HG03354 (cell line): ENCODE measurements around the gene CCDC91.
"Not testable (repeated sequence)": the region's sequence is repeated elsewhere in the genome, so short reads cannot be mapped to it uniquely, and the experiment has no call there.

Experiments
- ATAC-seq: cut with Tn5 transposase; IDR thresholded peaks from one replicate; pipeline ENCODE4 v1.9.1; 2021; ENCODE audit warnings: mild to moderate bottlenecking; ENCODE audit not compliant: unreplicated experiment, poor library complexity, severe bottlenecking

The CCDC91 gene

GRCh38 chr12:28421374-28421773, 231.1 kb downstream of the CCDC91 start:
- no peak for ATAC-seq

- peak; percentile 8 for ATAC-seq
These were observed 234.7 kb downstream of the CCDC91 start for GRCh38 chr12:28424965-28425364.

DNA sequence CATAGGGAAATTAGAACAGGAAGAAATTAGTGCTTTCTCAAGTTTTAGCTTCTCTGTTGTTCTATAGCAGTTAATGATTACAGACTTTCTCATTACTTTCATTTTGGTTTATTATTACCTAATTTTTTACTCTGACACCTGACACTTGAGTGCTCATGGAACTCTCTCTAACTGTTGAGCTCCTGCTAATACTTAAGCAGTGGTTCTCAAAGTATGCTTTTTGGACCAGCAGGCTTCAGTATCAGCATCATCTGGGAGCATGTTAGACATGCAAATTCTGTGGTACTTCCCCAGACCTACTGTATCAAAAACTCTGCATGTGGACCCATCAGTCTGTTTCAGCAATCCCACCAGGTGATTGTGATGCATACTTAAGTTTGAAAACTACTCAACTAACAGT, 235.3 kb downstream of the CCDC91 start:
- ATAC-seq, result peak; percentile 88

DNA sequence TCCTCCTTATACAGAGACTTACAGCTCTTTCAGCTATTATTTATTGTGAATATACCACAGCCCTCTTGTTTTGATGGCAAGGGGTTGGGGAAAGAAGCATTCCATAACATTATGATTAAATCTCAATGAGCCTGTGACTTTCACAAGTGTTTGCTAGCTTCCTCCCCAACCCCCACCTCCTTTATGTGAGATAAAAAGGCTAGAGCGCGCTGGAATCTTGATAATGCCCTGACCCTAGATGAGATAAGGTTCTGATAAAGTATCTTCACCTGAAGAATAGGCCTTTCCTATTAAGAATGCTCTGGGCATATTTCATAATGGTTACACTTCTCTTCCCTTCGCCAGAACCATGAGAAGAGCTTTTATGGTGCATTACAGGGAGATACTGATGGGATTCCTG, 236.8 kb downstream of the CCDC91 start:
- no peak for ATAC-seq

DNA sequence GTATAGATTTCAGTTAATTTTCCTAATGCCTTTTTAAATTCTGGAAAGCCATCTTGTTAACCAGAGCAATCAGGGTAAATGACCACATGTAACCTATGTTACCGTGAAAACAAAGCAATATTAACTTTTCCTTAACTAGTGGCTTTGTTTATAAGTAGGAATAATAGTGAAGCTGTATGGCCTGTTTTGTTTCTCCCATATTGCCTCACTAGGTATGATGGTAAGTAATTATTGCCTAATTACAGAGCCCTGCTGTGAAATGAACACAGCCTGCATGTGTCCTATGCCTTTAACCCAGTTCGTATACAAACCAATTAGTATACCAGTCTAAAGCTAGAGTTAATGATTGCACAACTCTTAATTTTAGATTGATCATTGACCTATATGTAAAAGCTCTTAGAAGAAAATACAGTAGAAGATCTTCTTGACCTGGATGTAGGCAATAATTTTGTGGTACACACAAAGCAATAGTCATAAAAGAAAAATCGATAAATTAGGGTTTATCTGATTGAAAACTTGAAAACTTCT, 249.9 kb downstream of the CCDC91 start:
- no peak for ATAC-seq

DNA sequence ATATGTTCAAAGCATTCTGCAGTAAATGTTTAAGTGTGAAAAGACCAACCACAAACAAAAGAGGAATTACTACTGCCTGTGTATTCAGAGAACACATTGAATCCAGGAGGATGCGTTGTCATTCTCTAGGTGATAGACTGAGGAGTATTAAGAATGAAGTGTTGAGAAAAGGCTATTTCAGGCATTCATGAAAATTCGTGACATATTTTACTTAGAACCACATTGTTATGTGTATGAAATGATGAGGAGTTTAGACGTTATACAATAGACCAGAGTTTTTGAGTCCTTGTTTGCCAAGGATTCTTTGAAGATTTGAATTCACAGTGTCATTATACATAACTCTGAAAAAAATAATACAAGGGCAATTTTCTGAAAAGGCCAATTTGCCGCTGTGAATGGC, 251.8 kb downstream of the CCDC91 start:
- ATAC-seq, result no peak

- ATAC-seq, result no peak
These were observed 253.1 kb downstream of the CCDC91 start for GRCh38 chr12:28443337-28443736.

DNA sequence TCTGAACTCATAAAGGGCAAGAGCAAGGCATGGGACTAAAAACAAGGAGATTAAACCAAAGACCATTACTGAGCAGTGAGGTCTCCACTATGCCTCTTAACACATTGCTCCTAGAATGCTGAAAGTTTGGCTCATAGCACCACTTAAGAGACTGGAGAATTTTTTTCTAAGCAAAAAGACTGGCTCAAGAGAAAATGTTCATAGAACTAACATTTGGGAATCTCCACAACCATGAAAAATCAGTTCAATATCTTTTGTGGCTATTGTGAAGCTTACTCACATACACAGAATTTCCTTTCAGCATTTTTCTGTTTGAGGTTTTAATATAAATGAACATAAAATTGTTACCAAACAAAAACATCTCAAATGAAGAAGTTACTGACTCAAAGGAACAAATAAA, 255.8 kb downstream of the CCDC91 start:
- no peak for ATAC-seq

- no peak for ATAC-seq
These were observed 263.4 kb downstream of the CCDC91 start for GRCh38 chr12:28453686-28454085.

DNA sequence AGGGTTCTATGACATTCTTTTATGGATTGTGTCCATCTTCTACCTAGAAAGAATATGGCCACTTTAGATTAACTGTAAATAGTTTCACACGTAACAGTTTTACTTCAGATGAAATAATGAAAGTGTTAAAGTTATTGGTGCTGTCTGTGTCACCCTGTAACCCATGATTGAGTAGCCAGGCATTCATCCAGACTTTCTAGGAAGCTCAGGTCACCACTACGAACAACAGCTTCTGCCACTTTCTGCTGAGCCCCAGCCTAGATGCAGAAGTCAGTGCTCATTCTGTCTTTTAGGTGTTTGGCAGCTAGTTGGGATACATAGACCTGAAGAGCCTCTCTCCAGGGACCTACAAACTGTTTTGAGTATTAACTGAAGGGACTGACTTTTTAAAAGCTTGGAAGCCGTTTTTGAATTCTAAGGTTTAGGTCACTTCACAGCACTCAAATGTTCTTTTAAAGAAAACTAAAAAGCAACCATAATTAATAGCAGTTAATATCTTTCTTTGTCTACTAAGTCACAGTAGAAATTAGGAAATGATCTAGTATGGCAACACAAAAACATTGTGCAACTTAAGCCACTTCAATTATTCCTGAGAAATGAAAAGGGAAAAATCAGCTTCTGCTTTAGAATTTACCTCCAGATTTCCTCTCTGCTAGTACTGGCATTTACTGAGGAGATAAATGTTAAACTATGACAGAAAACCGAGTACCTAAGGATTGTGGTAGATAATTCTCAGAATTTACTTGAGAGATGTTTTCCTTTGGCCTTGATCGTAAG, 266.9 kb downstream of the CCDC91 start:
- no peak for ATAC-seq

DNA sequence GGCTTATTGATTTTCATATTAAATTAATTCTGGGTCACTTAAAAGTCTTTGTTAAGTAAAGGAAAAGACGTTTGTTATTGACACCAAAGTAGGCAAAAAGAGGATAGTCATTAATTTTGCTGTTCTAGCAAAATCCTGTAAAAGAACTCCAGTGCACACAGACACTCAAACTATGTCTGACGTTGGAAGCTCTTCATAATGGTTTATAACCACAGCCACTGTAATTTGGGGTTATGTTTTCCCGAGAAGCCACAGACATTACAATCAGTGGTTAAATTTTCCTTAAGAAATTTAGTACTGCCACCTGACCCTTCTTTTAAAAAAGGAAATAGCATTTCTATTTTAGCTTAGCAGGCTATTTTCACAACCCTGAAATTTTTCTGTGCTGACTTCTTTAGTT, 267.5 kb downstream of the CCDC91 start:
- no peak for ATAC-seq

GRCh38 chr12:28459481-28459880, 269.2 kb downstream of the CCDC91 start:
- no peak for ATAC-seq

- ATAC-seq, result peak; percentile 83
These were observed 270.3 kb downstream of the CCDC91 start for GRCh38 chr12:28460420-28461130.

DNA sequence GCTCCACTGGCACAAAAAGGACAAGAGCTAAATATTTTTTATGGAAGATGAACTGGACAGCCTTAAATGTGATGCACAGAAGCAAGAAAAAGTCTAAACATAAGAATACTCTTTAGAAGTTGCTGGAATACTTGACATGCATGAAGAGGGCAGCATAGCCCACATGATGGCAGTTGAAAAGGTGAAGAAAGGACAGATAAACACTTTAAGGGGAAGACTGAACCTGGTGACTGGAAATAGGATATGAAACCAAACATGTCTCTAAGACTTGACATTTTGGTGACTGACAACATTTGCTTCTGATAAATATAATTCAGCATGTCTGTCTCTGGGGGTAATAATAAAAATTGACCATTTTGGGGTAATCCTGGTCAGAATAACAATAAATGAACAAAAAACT, 273.1 kb downstream of the CCDC91 start:
- ATAC-seq, result no peak

GRCh38 chr12:28471762-28472161, 281.5 kb downstream of the CCDC91 start:
- not testable (repeated sequence) for ATAC-seq

DNA sequence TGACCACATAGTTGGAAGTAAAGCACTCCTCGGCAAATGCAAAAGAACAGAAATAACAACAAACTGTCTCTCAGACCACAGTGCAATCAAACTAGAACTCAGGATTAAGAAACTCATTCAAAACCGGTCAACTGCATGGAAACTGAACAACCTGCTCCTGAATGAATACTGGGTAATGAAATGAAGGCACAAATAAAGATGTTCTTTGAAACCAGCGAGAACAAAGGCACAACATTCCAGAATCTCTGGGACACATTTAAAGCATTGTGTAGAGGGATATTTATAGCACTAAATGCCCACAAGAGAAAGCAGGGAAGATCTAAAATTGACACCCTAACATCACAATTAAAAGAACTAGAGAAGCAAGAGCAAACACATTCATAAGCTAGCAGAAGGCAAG, 285.9 kb downstream of the CCDC91 start:
- ATAC-seq, result not testable (repeated sequence)

DNA sequence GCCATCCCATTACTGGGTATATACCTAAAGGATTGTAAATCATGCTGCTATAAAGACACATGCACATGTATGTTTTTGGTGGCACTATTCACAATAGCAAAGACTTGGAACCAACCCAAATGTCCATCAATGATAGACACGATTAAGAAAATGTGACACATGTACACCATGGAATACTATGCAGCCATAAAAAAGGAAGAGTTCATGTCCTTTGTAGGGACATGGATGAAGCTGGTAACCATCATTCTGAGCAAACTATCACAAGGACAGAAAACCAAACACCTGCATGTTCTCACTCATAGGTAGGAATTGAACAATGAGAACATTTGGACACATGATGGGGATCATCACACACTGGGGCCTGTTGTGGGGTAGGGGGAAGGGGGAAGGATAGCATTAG, 288.8 kb downstream of the CCDC91 start:
- not testable (repeated sequence) for ATAC-seq

DNA sequence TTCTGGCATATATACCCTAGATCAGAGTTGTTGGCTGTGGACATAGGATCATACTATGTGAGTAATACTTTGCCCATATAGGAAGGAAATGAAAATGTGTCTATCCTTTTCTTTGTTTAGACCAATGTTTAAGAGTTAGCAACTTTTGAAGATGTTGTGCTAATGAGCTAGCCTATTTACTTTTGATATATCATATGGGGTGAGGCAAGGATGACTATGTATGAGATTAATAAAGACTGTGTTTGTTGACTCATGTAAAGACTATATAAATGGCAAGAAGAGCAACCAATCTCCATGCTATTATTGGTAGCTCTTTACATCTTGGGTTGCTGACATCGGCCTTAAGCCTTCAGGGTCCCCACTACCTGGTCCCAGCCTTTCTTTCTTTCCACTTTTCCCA, 289.4 kb downstream of the CCDC91 start:
- no peak for ATAC-seq

- ATAC-seq, result no peak
These were observed 293.9 kb downstream of the CCDC91 start for GRCh38 chr12:28484156-28484555.

DNA sequence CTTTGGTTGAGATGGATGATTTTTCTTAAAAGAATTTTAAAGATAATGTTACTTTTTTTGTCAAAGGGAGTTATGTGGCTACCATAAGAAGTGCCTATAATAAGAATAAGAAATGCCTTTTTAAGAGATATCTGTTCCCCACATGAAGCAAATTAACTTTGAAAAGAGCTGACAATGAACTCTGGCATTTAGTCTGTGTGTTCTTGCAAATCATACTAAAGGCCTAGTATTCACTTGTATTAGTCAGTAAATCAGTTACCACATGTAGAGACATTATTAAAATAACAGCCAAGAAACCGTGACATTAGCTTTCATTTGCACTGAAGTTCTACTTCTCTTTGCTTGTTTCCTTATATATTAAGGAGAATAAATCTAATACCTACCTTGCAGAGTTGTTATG, 296.3 kb downstream of the CCDC91 start:
- no peak for ATAC-seq

DNA sequence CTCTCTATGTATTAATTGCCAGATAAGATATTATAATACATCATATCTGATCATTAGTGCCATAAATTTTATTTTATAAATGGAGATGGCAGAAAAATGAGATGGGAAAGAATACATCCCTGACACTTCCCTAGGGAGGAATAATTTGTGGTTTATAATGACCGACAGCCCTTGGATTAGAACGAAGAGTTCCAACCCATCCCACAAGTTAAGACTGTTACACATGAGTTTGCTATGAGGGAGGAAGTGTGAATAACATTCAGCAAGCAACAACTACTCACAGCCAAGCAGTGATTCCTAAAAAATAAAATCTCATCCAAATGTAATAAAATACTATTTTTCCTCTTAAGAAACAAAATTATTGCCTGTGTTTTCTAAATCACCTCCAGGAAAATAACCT, 299.0 kb downstream of the CCDC91 start:
- no peak for ATAC-seq
